WI38 (cell line): ENCODE results near the gene SEMA6A.

ENCODE experiments used
- H3K4me3 ChIP-seq: 2 replicates; pipeline ENCODE4 v1.5.1; 2011; ENCODE audit warnings: low read depth, mild to moderate bottlenecking, control low read depth, low read length
- TF ChIP-seq, protein P1 (sequence below): IDR thresholded peaks from 2 replicates; pipeline ENCODE4 v1.5.1; 2012; ENCODE audit warnings: low read depth, mild to moderate bottlenecking, control low read depth, low read length

Gene SEMA6A

DNA sequence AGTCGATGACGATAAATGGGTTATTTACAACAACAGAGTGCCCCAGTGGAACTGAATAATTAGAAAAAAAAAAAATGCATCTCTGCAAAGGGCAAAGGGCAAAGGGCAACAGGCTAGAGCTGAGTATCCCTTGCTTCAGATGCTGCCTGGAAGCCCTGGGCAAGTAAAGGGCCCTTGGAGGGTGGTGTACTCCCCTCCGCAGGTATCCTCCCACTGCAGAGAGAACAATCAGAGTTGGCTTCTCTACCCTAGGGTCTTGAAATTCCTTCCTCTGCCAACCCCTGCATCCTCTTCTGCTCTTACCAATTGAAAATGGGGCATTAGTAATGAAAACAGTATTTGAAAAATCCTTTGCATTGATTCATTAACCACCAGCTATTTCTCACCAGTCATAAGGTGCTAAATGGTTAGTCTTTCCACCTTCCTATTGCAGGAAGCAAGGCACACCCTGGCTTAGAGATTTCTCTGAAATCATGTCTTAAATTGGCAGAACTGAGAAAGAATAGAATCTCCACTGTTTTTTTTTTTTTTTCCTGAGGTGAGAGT lies 122.6 kb downstream of the SEMA6A start:
- no peak overlapping the region for H3K4me3 ChIP-seq
- TF ChIP-seq, protein P1, sequence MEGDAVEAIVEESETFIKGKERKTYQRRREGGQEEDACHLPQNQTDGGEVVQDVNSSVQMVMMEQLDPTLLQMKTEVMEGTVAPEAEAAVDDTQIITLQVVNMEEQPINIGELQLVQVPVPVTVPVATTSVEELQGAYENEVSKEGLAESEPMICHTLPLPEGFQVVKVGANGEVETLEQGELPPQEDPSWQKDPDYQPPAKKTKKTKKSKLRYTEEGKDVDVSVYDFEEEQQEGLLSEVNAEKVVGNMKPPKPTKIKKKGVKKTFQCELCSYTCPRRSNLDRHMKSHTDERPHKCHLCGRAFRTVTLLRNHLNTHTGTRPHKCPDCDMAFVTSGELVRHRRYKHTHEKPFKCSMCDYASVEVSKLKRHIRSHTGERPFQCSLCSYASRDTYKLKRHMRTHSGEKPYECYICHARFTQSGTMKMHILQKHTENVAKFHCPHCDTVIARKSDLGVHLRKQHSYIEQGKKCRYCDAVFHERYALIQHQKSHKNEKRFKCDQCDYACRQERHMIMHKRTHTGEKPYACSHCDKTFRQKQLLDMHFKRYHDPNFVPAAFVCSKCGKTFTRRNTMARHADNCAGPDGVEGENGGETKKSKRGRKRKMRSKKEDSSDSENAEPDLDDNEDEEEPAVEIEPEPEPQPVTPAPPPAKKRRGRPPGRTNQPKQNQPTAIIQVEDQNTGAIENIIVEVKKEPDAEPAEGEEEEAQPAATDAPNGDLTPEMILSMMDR = no peak

DNA sequence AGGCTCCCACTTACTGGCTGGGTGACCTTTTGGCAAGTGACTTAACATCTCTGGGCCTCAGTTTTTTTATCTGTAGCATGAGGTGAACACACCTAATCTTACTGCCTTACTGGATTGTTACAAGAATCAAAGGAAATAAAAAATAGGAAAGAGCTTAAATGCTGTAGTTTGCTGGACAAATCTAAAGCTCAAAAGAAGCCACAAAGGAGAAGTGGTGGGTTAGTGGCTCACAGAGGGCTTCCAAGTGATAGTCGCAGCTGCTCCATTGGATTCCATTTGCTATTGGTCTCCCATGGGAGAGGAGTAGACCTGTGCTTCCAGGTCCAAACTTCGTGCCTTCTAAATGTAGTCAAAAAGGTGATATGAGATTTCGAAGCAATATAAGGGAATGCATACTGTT lies 123.6 kb downstream of the SEMA6A start:
- H3K4me3 ChIP-seq = no peak overlapping the region
- TF ChIP-seq, protein P1 = no peak

DNA sequence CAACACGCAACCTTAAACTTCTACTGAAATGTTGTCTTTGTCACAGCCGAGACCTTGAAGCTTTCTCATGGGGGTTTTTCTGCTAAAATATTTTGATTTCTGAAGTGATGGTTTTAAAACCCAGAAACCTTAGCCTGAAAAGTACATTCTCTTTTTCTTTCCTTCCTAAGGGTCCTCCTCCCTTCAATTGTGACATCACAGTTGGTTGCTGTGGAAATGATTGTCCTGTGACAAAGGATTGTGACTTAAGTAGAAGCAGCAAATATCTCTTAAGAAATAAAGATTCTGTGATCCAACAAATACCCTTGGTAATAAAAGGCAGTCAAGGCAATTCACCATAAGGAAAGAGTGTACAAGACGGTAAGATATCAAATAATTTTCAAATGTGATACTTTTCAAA lies 125.2 kb downstream of the SEMA6A start:
- H3K4me3 ChIP-seq = no peak overlapping the region
- TF ChIP-seq, protein P1 = no peak

DNA sequence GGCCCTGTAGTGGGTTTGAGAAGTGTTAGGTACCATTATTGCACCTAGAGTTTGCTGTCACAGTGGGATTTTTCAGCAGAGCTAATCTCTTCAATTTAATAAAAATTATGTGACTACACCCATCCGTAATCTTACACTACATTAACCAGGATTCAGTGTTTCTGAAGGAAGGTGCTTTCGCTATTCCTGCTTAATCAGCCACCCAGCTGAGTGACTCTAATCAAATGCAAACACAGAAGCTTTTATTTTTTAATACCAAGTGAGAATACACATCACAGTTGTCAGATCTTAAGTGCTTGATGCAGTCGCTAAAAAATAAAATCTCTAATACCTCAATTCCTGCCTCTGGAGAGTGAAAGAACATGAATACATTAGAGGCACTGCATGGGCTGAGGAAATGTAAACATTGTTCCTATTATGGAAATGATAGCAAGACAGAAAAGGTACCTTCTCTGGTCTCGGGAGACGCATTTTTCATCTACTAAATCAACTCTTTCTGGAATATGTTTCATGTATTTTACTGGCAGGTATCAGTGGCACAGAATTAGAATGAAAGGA lies 125.7 kb downstream of the SEMA6A start:
- TF ChIP-seq, protein P1 = no peak
- H3K4me3 ChIP-seq = no peak overlapping the region

DNA sequence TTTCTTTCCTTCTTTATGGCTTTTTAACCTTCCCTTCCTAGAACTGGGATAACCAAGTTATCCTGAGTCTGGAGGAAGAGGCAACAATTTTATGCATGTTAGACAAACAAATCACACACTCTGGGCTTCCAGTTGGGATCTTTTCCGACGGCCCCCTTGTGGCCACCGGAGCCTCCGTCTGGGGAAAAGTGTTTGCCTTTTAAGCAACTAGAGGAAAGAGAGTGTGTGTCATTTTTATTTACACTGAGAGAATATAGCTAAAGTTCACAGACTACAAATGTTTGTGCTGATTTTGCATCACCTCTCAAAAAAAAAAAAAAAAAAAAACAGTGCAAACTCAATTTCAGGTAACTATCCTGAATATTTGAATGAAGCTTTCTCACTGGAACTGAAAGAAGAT lies 126.2 kb downstream of the SEMA6A start:
- no peak overlapping the region for H3K4me3 ChIP-seq
- TF ChIP-seq, protein P1 = no peak

DNA sequence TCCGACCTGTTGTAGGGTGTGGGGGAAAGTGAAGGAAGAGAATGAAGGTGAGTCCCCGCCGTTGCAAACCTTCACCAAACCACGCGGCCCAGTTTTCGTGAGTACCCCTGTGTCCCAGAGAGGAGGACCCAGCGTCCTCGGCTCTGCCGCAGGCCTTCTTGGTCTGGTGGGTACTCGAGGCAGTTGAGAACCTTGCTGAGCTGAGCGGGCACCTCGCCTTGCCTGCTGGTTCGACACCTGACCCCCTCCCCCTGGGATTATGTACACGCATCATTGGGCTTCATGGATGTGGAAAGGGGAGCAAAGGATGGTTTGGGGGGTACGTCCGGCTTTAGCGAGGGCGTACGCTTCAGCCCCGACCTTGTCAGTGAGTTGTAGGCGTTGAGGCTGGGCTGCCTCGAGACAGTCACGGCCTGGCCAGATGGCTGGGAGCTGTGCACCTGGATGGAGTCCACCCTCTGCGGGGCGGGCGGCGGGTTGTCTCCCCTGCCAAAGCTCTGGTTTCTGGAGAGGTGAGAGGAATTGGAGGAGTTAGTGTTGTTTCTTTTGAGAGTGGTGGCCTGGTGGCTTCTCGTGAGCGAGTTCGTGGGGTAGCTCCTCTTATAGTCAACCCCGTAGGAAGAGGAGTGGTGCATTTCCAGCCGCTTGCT lies 128.1 kb downstream of the SEMA6A start:
- TF ChIP-seq, protein P1 = no peak
- H3K4me3 ChIP-seq = no peak overlapping the region

DNA sequence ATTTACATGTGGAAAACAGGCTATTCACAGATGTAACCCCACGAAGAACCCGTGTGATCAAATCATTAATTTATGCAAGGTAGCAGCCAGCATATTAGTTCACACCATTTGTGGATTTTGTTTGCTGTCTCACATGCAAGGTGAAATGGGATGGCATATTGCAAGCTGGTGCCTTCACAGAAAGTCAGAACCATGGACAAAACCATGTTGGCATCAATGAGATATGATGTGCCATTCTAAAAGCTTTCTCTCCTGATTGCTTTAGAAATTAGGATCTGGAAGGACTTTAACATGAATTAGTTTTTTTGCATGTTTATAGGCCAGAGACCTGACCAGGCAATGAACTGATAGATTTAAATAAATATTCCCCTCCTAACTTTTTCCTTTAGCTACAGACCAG lies 129.3 kb downstream of the SEMA6A start:
- TF ChIP-seq, protein P1 = no peak
- H3K4me3 ChIP-seq = no peak overlapping the region
